T-cell (primary cell): Measurements from ENCODE around the gene LYPD5. TPM values are rescaled to one million over a fixed set of nuclear protein-coding genes. Genes with fewer than 3 reads are reported as not detected.

Experiments used
- ATAC-seq, 4 experiments: fragments of 200-7000 bp in 3 of 4; fragments of 150-1000 bp in 1 of 4; cut with Tn5 transposase; replicated peaks in 1 of 4; 1 replicate in 3 of 4; 2 replicates in 1 of 4; pipeline ENCODE4 v1.10.0; 2021; ENCODE audit warnings: moderate library complexity in 3 of 4, mild to moderate bottlenecking in 2 of 4, moderate number of reproducible peaks in 1 of 4
- CTCF ChIA-PET, 2 donors: fragments of 300-600 bp; sonication (Branson Sonifier 250); formaldehyde crosslinking; loops; one replicate each; lab custom pipeline; 2022; ENCODE audit warnings: antibody characterized with exemption in 2 of 2; lab: Charles Lee
- POLR2A ChIA-PET, 2 donors: fragments of 300-600 bp; sonication (Branson Sonifier 250); formaldehyde crosslinking; loops; one replicate each; lab custom pipeline; 2022; ENCODE audit warnings: antibody characterized with exemption in 2 of 2; lab: Charles Lee
- DNase-seq, 35 experiments: peaks; one replicate each; pipeline versions ENCODE4 v3.0.0 to v3.0.0-alpha.2; 2013 to 2023
- H3K27ac ChIP-seq: one replicate; pipeline ENCODE4 v1.5.1; 2013; ENCODE audit warnings: low read length
- H3K27me3 ChIP-seq, 2 experiments: replicated peaks in 1 of 2; 1 replicate in 1 of 2; 2 replicates in 1 of 2; pipeline versions ENCODE4 v1.6.1 to v1.7.0; 2013; ENCODE audit warnings: low read length in 1 of 2, mixed read lengths in 1 of 2; ENCODE audit not compliant: control insufficient read depth in 2 of 2, insufficient read depth in 2 of 2; ENCODE audit errors: extremely low read depth in 1 of 2
- H3K36me3 ChIP-seq, 2 donors: 1 replicate in 1 of 2; 2 replicates in 1 of 2; pipeline versions ENCODE4 v1.6.1 to v1.7.0; 2013; ENCODE audit warnings: low read length in 1 of 2; ENCODE audit not compliant: control insufficient read depth in 2 of 2, insufficient read depth in 1 of 2; ENCODE audit errors: extremely low read depth in 1 of 2
- H3K4me1 ChIP-seq, 2 experiments: 1 replicate in 1 of 2; 2 replicates in 1 of 2; pipeline versions ENCODE4 v1.6.1 to v1.7.0; 2013; ENCODE audit warnings: low read length in 2 of 2, mixed read lengths in 1 of 2; ENCODE audit not compliant: insufficient read depth in 2 of 2, control insufficient read depth in 1 of 2; ENCODE audit errors: extremely low read depth in 1 of 2
- H3K4me3 ChIP-seq, 2 donors: 1 replicate in 1 of 2; 2 replicates in 1 of 2; pipeline versions ENCODE4 v1.5.1 to v1.7.0; 2013; ENCODE audit warnings: mild to moderate bottlenecking in 2 of 2, low read length in 1 of 2, moderate library complexity in 1 of 2; ENCODE audit not compliant: control insufficient read depth in 1 of 2; ENCODE audit errors: extremely low read depth in 1 of 2
- H3K9me3 ChIP-seq: 2 replicates; pipeline ENCODE4 v1.7.0; 2013
- H3K27ac Mint-ChIP-seq, 2 donors: one replicate each; pipeline ENCODE4 v1.8.0; 2020 to 2021; ENCODE audit warnings: mild to moderate bottlenecking in 2 of 2, mixed read lengths in 2 of 2
- H3K27me3 Mint-ChIP-seq, 2 donors: one replicate each; pipeline ENCODE4 v1.8.0; 2021 to 2022; ENCODE audit warnings: mixed read lengths in 2 of 2
- H3K36me3 Mint-ChIP-seq: one replicate; pipeline ENCODE4 v1.8.0; 2021; ENCODE audit warnings: mixed read lengths
- H3K4me1 Mint-ChIP-seq, 3 donors: one replicate each; pipeline ENCODE4 v1.8.0; 2020 to 2022; ENCODE audit warnings: mixed read lengths in 3 of 3, mild to moderate bottlenecking in 1 of 3
- H3K4me3 Mint-ChIP-seq, 3 donors: one replicate each; pipeline ENCODE4 v1.8.0; 2020 to 2022; ENCODE audit warnings: mild to moderate bottlenecking in 3 of 3, mixed read lengths in 3 of 3, moderate library complexity in 3 of 3
- H3K9me3 Mint-ChIP-seq, 3 donors: one replicate each; pipeline ENCODE4 v1.8.0; 2020 to 2022; ENCODE audit warnings: mixed read lengths in 3 of 3
- WGBS: methylation state at CpG from one replicate; pipeline ENCODE4 v1.1.5; 2013; ENCODE audit warnings: missing lambda C conversion rate; ENCODE audit not compliant: insufficient coverage; 5-methylcytosine and 5-hydroxymethylcytosine counted together
- total RNA-seq, 35 experiments: library from RNA in 6 of 35; stranded (reverse) in 6 of 35; fragments of 120-200 nt in 1 of 35; gene quantifications; one replicate each; pipeline versions ENCODE4 v1.2.1 to v1.2.4 and lab custom pipeline; 2013 to 2026

The LYPD5 gene
- total RNA-seq, 5 donors from 2014 or later (not counting 1 experiment from before 2014, with no cell fraction given) = 0.20 to 0.70 (median 0.58) TPM; not detected in 1

- Mint-ChIP-seq H3K27me3 (no peaks in the 10 kb centered on the region), H3K4me3 (no peak overlapping the region), H3K4me1 (peaks cover 36 to 54% (median 38%) of the 10 kb centered on the region in 3 donors), H3K9me3 (no peaks in the 10 kb centered on the region), H3K36me3 (peaks cover 49% of the 10 kb centered on the region), H3K27ac (peak overlapping the region in 1 of 2 donors; percentile 67)
- CTCF ChIA-PET = interaction anchor here in 1 of 2 donors (1.5 kb wide), 1 partner anchor 60 kb away, joined by 5 read pairs; no protein-coding TSS in a partner anchor
- Histone ChIP-seq H3K4me3 (no peak overlapping the region), H3K9me3 (no peaks in the 10 kb centered on the region), H3K27ac (no peak overlapping the region), H3K27me3 (no peaks in the 10 kb centered on the region), H3K36me3 (peaks cover 22 to 63% of the 10 kb centered on the region in 2 donors), H3K4me1 (peaks cover 2 to 36% of the 10 kb centered on the region in 2 experiments)
- POLR2A ChIA-PET = no interaction called here
- ATAC-seq = no peak
- no peak for DNase-seq
- 100% methylated on average over 1 of the region's 1 CpG for WGBS
Observed at GRCh38 chr19:43749898-43750297, 52.3 kb downstream of the LYPD5 start.

GRCh38 chr19:43749152-43749551 lies 53.1 kb downstream of the LYPD5 start:
- Histone ChIP-seq H3K27ac (no peak overlapping the region), H3K4me3 (no peak overlapping the region), H3K4me1 (peaks cover 2 to 35% of the 10 kb centered on the region in 2 experiments), H3K27me3 (no peaks in the 10 kb centered on the region), H3K9me3 (no peaks in the 10 kb centered on the region), H3K36me3 (peaks cover 26 to 70% of the 10 kb centered on the region in 2 donors)
- ATAC-seq (no peak), DNase-seq (no peak)
- ChIA-PET POLR2A (no interaction called here), CTCF (interaction anchor here in 1 of 2 donors (1.5 kb wide), 1 partner anchor 61 kb away, joined by 5 read pairs; no protein-coding TSS in a partner anchor)
- WGBS = 100% methylated on average over 5 of the region's 7 CpGs
- peaks cover 34 to 48% (median 35%) of the 10 kb centered on the region in 3 donors for H3K4me1 Mint-ChIP-seq
- H3K4me3 Mint-ChIP-seq = no peak overlapping the region
- H3K9me3 Mint-ChIP-seq = no peaks in the 10 kb centered on the region
- H3K36me3 Mint-ChIP-seq = peaks cover 52% of the 10 kb centered on the region
- H3K27me3 Mint-ChIP-seq = no peaks in the 10 kb centered on the region
- no peak overlapping the region for H3K27ac Mint-ChIP-seq

GRCh38 chr19:43748685-43749084 lies 53.6 kb downstream of the LYPD5 start:
- ChIA-PET CTCF (interaction anchor here in 1 of 2 donors (1.5 kb wide), 1 partner anchor 61 kb away, joined by 5 read pairs; no protein-coding TSS in a partner anchor), POLR2A (no interaction called here)
- no peaks in the 10 kb centered on the region for H3K9me3 ChIP-seq
- Mint-ChIP-seq H3K4me3 (no peak overlapping the region), H3K4me1 (peaks cover 30 to 44% (median 31%) of the 10 kb centered on the region in 3 donors), H3K27me3 (no peaks in the 10 kb centered on the region), H3K9me3 (no peaks in the 10 kb centered on the region), H3K36me3 (peaks cover 56% of the 10 kb centered on the region), H3K27ac (peak overlapping the region; percentile 65 to 79)
- 93% methylated on average over 2 of the region's 4 CpGs for WGBS
- H3K36me3 ChIP-seq = peaks cover 26 to 75% of the 10 kb centered on the region in 2 donors
- DNase-seq = no peak
- H3K4me1 ChIP-seq = peaks cover 2 to 30% of the 10 kb centered on the region in 2 experiments
- no peak for ATAC-seq
- no peak overlapping the region for H3K4me3 ChIP-seq
- no peak overlapping the region for H3K27ac ChIP-seq
- no peaks in the 10 kb centered on the region for H3K27me3 ChIP-seq

- Histone ChIP-seq H3K36me3 (peaks cover 30 to 80% of the 10 kb centered on the region in 2 donors), H3K9me3 (no peaks in the 10 kb centered on the region), H3K27ac (no peak overlapping the region), H3K4me3 (no peak overlapping the region), H3K4me1 (peaks cover 2 to 25% of the 10 kb centered on the region in 2 experiments), H3K27me3 (no peaks in the 10 kb centered on the region)
- peaks cover 26 to 39% (median 27%) of the 10 kb centered on the region in 3 donors for H3K4me1 Mint-ChIP-seq
- ChIA-PET POLR2A (no interaction called here), CTCF (no interaction called here)
- WGBS = 60% methylated on average over 1 of the region's 4 CpGs
- H3K9me3 Mint-ChIP-seq = no peaks in the 10 kb centered on the region
- ATAC-seq (no peak), DNase-seq (no peak)
- H3K36me3 Mint-ChIP-seq = peaks cover 58% of the 10 kb centered on the region
- H3K27me3 Mint-ChIP-seq = no peaks in the 10 kb centered on the region
- peak overlapping the region; percentile 77 to 79 for H3K27ac Mint-ChIP-seq
- no peak overlapping the region for H3K4me3 Mint-ChIP-seq
Observed at GRCh38 chr19:43748205-43748594, 54.0 kb downstream of the LYPD5 start.

GRCh38 chr19:43747557-43748204 lies 54.6 kb downstream of the LYPD5 start:
- CTCF ChIA-PET = interaction anchor here in 1 of 2 donors (0.6 kb wide), 2 partner anchors 9 to 38 kb away, joined by 3 read pairs; no protein-coding TSS in a partner anchor
- Histone ChIP-seq H3K9me3 (no peaks in the 10 kb centered on the region), H3K27ac (no peak overlapping the region), H3K4me1 (peaks cover under 1 to 20% of the 10 kb centered on the region in 2 experiments), H3K36me3 (peaks cover 30 to 84% of the 10 kb centered on the region in 2 donors), H3K4me3 (no peak overlapping the region), H3K27me3 (no peaks in the 10 kb centered on the region)
- Mint-ChIP-seq H3K9me3 (no peaks in the 10 kb centered on the region), H3K4me1 (peaks cover 21 to 34% (median 23%) of the 10 kb centered on the region in 3 donors), H3K27me3 (no peaks in the 10 kb centered on the region), H3K36me3 (peaks cover 64% of the 10 kb centered on the region), H3K27ac (peak overlapping the region; percentile 21 to 77), H3K4me3 (no peak overlapping the region)
- DNase-seq (peak in 1 of 35 experiments; percentile 46), ATAC-seq (peak in 1 of 4 experiments; percentile 28)
- POLR2A ChIA-PET = no interaction called here
- WGBS = 79% methylated on average over 4 of the region's 16 CpGs
